UCSD-AML1 (cell line): Measurements from ENCODE around the gene ACR.
"Not testable (repeated sequence)": the region's sequence is repeated elsewhere in the genome, so short reads cannot be mapped to it uniquely, and the experiment has no call there.

ENCODE experiments used
- DNase-seq: peaks from one replicate; lab custom pipeline; 2025; ENCODE audit not compliant: unreplicated experiment; lab: John Stamatoyannopoulos, UW

The ACR gene

DNA sequence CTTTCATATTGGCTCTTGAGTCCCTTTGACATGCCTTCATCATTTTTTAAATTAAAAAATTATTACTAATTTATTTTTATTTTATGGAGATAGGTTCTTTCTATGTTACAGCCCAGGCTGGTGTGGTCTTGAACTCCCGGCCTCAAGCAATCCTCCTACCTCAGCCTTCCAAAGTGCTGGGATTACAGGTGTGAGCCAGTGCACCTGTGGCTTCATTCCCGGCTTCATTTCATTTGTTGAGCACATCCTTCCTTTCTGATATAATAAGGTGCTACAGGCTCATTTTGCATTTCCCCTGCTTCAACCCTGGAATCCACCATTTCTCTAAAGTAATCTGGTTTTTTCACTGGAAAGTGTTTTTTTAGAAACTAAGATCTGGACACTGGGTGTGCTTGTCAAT is 23.8 kb downstream of the ACR start:
- not testable (repeated sequence) for DNase-seq

DNA sequence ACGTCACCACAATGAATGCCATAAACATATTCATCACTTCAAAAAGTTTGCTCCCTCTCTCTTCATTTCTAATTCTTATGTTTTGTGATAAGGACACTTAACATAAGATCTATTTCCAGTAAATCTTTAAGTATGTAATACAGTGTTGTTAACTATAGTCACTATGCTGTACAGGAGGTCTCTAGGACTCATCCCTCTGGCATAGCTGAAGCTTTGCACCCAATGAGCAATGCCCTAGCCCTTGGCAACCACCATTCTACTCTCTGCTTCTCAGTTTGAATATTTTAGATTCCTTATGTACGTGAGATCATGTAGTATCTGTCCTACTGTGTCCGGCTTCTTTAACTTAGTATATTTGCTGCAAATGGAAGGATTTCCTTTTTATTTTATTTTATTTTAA is 26.3 kb downstream of the ACR start:
- not testable (repeated sequence) for DNase-seq

GRCh38 chr22:50775132-50775531 is 37.1 kb downstream of the ACR start:
- DNase-seq = peak; percentile 56

- DNase-seq = not testable (repeated sequence)
Observed at GRCh38 chr22:50777631-50778030, 39.6 kb downstream of the ACR start.

DNA sequence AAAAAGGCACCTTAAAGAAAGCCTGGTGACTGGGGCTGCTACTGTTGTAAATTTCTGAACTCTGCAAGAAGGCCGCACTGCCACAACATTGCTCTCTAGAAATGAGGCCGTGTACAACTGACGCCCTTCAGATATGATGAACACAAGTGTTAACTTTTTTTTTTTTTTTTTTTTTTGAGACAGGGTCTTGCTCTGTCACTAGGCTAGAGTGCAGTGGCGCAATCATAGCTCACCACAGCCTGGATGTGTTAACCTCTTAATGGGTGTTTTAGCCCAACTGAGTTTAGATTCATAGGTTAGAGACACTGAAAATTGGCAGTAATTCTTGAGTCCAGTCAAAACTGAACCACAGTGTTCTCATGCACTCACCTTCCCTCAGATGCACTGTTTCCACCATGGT is 42.2 kb downstream of the ACR start:
- DNase-seq = not testable (repeated sequence)

- DNase-seq = not testable (repeated sequence)
Observed at GRCh38 chr22:50782253-50782652, 44.2 kb downstream of the ACR start.

- DNase-seq = peak; percentile 90
Observed at GRCh38 chr22:50783033-50783879, 45.3 kb downstream of the ACR start, which contains the start of gene RABL2B. RABL2B (minus strand) TSS chr22:50783636; CDS start chr22:50782294, 1,342 bp downstream.

GRCh38 chr22:50783880-50784276 is 45.9 kb downstream of the ACR start:
- not testable (repeated sequence) for DNase-seq

- not testable (repeated sequence) for DNase-seq
Observed at GRCh38 chr22:50785289-50785688, 47.3 kb downstream of the ACR start.

GRCh38 chr22:50786936-50787335 is 48.9 kb downstream of the ACR start:
- DNase-seq = not testable (repeated sequence)
